ENCODE measurements around the gene ATXN7L1. TPM values are rescaled to one million over a fixed set of nuclear protein-coding genes. Genes with fewer than 3 reads are reported as not detected.

ATXN7L1 gene
- total RNA-seq, 3 donors from 2014 or later (not counting 1 experiment from before 2014, with no cell fraction given): 37.5 to 48.6 (median 47.9) TPM

DNA sequence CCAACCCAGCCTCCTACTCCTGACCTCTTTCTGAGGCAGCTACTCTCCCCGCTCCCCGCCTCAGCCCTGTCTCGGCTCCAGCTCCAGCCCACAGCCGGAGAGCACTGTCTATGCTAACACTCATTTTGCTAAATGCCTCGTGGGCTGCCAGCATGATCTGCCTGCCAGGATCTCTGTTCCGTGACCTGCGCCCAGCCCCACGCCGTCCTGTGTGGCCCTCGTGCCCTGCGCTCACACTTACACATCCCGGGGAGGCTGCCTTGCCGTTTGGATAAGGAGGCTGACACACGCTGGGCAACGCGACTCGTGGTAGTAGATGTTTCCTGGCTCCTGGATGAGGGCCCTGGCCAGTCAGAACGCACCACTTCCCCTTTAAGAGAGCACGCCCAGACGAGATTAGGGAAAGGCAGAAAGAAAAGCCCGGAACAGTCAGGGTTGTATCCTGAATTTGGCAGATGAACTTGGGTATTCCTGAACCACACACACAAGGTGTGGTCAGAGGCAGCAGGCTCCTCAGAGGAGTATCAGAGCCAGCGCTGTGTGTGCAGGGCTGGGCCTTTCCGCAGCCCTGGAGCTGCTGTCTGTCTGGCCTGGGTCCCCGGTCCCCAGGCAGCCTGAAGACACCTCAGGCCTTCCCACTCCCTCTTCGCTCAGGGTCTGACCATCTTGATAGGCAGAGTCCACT, 197.4 kb downstream of the ATXN7L1 start:
- ATAC-seq: peak in 1 of 3 donors; percentile 37
- Mint-ChIP-seq H3K27ac (peak overlapping the region; percentile 84 to 88), H3K36me3 (no peaks in the 10 kb centered on the region), H3K4me1 (peaks cover 45 to 55% of the 10 kb centered on the region in 2 donors), H3K9me3 (no peaks in the 10 kb centered on the region), H3K27me3 (ENCODE audit: low read depth in 2 of 2) (no peaks in the 10 kb centered on the region), H3K4me3 (peak overlapping the region; percentile 72)
- Histone ChIP-seq H3K36me3 (ENCODE audit: control insufficient read depth, insufficient read depth, low read length) (no peaks in the 10 kb centered on the region), H3K4me1 (ENCODE audit: control insufficient read depth, insufficient read depth, low read length) (peaks cover 40% of the 10 kb centered on the region), H3K9me3 (ENCODE audit: control insufficient read depth, insufficient read depth, low read length) (no peaks in the 10 kb centered on the region), H3K27me3 (ENCODE audit: control insufficient read depth, insufficient read depth, low read length) (no peaks in the 10 kb centered on the region), H3K4me3 (ENCODE audit: low read length) (peak overlapping the region; percentile 29), H3K27ac (ENCODE audit: low read length) (peak overlapping the region; percentile 66)
- TF ChIP-seq, protein P1, sequence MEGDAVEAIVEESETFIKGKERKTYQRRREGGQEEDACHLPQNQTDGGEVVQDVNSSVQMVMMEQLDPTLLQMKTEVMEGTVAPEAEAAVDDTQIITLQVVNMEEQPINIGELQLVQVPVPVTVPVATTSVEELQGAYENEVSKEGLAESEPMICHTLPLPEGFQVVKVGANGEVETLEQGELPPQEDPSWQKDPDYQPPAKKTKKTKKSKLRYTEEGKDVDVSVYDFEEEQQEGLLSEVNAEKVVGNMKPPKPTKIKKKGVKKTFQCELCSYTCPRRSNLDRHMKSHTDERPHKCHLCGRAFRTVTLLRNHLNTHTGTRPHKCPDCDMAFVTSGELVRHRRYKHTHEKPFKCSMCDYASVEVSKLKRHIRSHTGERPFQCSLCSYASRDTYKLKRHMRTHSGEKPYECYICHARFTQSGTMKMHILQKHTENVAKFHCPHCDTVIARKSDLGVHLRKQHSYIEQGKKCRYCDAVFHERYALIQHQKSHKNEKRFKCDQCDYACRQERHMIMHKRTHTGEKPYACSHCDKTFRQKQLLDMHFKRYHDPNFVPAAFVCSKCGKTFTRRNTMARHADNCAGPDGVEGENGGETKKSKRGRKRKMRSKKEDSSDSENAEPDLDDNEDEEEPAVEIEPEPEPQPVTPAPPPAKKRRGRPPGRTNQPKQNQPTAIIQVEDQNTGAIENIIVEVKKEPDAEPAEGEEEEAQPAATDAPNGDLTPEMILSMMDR (IDR thresholded peaks at IDR 0.05): no peak
- intact Hi-C loops (cut with micrococcal nuclease): loop anchor here (10.0 kb wide), 1 partner anchor 126 kb away; no protein-coding TSS in a partner anchor
- 41% methylated on average over 24 of the region's 25 CpGs for WGBS (ENCODE audit: insufficient coverage)
- DNase-seq: peak in 1 of 2 donors; percentile 44

GRCh38 chr7:105677817-105678573, 198.4 kb downstream of the ATXN7L1 start:
- Histone ChIP-seq H3K9me3 (ENCODE audit: control insufficient read depth, insufficient read depth, low read length) (no peaks in the 10 kb centered on the region), H3K4me1 (ENCODE audit: control insufficient read depth, insufficient read depth, low read length) (peaks cover 40% of the 10 kb centered on the region), H3K27me3 (ENCODE audit: control insufficient read depth, insufficient read depth, low read length) (no peaks in the 10 kb centered on the region), H3K4me3 (ENCODE audit: low read length) (peak overlapping the region; percentile 29), H3K36me3 (ENCODE audit: control insufficient read depth, insufficient read depth, low read length) (no peaks in the 10 kb centered on the region), H3K27ac (ENCODE audit: low read length) (peak overlapping the region; percentile 66)
- DNase-seq (peak; percentile 37 to 82), ATAC-seq (peak; percentile 69 to 84 (median 71))
- peaks cover 45 to 51% of the 10 kb centered on the region in 2 donors for H3K4me1 Mint-ChIP-seq
- TF ChIP-seq, protein P1 (IDR thresholded peaks at IDR 0.05): no peak
- WGBS (ENCODE audit: insufficient coverage): 47% methylated on average over 9 of the region's 11 CpGs
- H3K36me3 Mint-ChIP-seq: no peaks in the 10 kb centered on the region
- H3K9me3 Mint-ChIP-seq: no peaks in the 10 kb centered on the region
- H3K4me3 Mint-ChIP-seq: peak overlapping the region; percentile 72
- no peaks in the 10 kb centered on the region for H3K27me3 Mint-ChIP-seq (ENCODE audit: low read depth in 2 of 2)
- peak overlapping the region; percentile 84 to 88 for H3K27ac Mint-ChIP-seq
- intact Hi-C loops (cut with micrococcal nuclease): loop anchor here (2.0 to 10.0 kb wide), 2 partner anchors 13 to 127 kb away; no protein-coding TSS in a partner anchor

DNA sequence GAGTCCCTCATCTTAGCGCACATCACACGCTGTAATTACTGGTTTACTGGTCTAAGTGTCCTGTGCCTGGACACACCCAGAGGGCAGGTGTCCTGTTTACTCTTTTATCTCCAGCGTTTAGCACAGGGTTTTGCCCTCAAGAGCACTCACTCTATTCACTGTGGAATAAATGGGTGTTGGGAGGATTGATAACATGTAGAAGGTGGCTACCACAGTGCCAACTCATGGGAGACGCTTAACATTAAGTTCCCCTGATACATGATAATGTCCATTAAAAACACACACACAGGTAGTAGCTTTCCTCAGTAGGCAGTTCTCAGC, 199.0 kb downstream of the ATXN7L1 start:
- Mint-ChIP-seq H3K27ac (peak overlapping the region; percentile 84 to 88), H3K27me3 (ENCODE audit: low read depth in 2 of 2) (no peaks in the 10 kb centered on the region), H3K4me1 (peaks cover 45 to 51% of the 10 kb centered on the region in 2 donors), H3K36me3 (no peaks in the 10 kb centered on the region), H3K4me3 (peak overlapping the region; percentile 72), H3K9me3 (no peaks in the 10 kb centered on the region)
- DNase-seq (peak in 1 of 2 donors; percentile 22), ATAC-seq (no peak)
- no peaks in the 10 kb centered on the region for H3K9me3 ChIP-seq (ENCODE audit: control insufficient read depth, insufficient read depth, low read length)
- H3K36me3 ChIP-seq (ENCODE audit: control insufficient read depth, insufficient read depth, low read length): no peaks in the 10 kb centered on the region
- H3K4me1 ChIP-seq (ENCODE audit: control insufficient read depth, insufficient read depth, low read length): peaks cover 40% of the 10 kb centered on the region
- H3K27ac ChIP-seq (ENCODE audit: low read length): peak overlapping the region; percentile 51
- TF ChIP-seq, protein P1 (IDR thresholded peaks at IDR 0.05): no peak
- 94% methylated on average over 4 of the region's 4 CpGs for WGBS (ENCODE audit: insufficient coverage)
- intact Hi-C loops (cut with micrococcal nuclease): loop anchor here (2.0 to 10.0 kb wide), 2 partner anchors 13 to 127 kb away; no protein-coding TSS in a partner anchor
- H3K27me3 ChIP-seq (ENCODE audit: control insufficient read depth, insufficient read depth, low read length): no peaks in the 10 kb centered on the region
- peak overlapping the region; percentile 5 for H3K4me3 ChIP-seq (ENCODE audit: low read length)

All from natural killer cell (primary cell).